ENCODE data around the gene FBXO33. TPM values are rescaled to one million over a fixed set of nuclear protein-coding genes. Genes with fewer than 3 reads are reported as not detected.

FBXO33 gene, protein sequence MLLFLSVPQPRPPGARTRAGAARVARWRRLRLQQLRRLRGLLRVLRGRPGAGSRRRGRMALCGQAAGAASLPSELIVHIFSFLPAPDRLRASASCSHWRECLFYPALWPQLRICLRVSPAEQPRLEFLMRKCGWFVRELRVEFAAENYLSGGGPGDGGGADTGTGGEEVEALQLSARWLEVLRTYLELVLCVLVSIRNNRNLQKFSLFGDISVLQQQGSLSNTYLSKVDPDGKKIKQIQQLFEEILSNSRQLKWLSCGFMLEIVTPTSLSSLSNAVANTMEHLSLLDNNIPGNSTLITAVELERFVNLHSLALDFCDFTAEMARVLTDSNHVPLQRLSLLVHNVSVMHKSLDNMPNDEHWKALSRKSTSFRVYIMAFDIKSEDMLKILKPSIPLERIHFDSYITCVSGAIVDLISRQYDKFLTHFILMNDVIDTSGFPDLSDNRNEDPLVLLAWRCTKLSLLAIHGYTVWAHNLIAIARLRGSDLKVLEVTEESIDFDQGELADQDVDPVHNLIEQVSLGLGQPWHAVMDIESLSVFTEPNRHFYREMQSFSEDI
- 3.7 TPM for total RNA-seq
- long read RNA-seq, transcript FBXO33-201 (4 exons, 3,853 nt), result major isoform, 15 of 17 reads
- long read RNA-seq, partial matches to known transcripts, result 1 of 17 reads
- long read RNA-seq, other reads (novel, unspliced or antisense), result 1 of 17 reads

DNA sequence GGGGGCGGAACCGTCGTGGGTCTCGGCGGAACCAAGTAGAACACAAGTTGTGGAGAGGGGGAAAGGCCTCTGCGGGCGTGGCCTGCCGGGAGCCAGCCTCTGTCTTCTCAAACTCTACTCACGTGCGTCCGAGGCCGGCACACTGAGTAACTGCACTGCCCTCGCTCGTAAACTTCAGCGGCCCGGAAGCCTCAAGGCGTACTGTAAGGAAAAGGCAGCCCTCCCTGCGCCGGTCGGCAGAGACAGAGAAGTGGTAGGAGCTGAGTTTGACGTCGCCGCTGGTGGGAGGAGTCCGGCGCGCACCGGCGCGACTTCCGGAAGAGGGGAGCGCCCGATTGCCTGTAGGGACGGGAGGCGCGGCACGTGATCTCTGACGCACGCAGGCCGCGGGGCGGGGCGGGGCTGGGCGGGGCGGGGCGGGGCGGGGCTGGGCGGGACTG is at the start of gene FBXO33:
Gene FBXO33 (minus strand): TSS at position 255 of the 440 bp plus-strand sequence. CDS start 271 bp downstream, outside the sequence.
- peak; percentile 96 for ATAC-seq (ENCODE audit: poor library complexity)
- peak; percentile 98 for DNase-seq
- intact Hi-C loops (cut with DNase I), result no loop called here

DNA sequence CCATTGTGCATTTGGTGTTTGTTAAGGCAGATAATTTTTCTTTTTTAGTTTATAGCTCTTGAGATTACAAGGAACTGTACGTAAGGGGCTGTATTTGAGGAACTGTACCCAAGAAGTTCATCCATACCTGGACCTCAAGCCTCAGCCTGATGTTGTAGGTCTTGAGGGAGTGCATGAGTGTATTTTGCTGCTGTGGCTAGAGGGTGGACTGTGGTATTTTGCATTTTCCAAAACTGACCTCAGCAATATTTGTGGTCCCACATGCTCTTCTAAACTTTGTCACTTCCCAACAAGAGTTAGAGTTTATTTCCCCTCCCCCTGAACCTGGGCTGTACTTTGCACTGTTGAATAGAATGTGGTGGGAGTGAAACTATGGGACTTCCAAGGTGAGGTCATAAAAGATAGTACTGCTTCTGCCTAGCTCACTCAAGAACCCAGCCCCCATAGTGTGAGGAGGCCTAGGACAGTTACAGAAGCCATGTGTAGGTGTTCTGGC is 42.2 kb upstream of the FBXO33 start:
- no peak for DNase-seq
- no peak for ATAC-seq (ENCODE audit: poor library complexity)
- intact Hi-C loops (cut with DNase I), result no loop called here

DNA sequence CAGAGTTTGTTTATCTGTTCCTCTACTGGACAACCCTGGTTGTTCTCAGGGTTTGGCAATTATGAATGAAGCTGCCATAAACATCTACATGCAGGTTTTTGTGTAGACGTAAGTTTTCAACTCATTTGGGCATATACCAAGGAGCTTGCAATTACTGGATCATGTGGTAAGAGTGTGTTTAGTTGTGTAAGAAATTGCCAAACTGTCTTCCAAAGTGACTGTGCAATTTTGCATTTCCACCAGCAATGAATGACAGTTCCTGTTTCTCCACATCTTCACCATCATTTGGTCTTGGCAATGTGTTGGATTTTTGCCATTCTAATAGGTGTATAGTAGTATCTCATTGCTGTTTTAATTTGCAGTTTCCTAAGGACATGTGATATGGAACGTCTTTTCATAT is 39.8 kb upstream of the FBXO33 start:
- ATAC-seq (ENCODE audit: poor library complexity) (no peak), DNase-seq (no peak)
- intact Hi-C loops (cut with DNase I), result no loop called here

DNA sequence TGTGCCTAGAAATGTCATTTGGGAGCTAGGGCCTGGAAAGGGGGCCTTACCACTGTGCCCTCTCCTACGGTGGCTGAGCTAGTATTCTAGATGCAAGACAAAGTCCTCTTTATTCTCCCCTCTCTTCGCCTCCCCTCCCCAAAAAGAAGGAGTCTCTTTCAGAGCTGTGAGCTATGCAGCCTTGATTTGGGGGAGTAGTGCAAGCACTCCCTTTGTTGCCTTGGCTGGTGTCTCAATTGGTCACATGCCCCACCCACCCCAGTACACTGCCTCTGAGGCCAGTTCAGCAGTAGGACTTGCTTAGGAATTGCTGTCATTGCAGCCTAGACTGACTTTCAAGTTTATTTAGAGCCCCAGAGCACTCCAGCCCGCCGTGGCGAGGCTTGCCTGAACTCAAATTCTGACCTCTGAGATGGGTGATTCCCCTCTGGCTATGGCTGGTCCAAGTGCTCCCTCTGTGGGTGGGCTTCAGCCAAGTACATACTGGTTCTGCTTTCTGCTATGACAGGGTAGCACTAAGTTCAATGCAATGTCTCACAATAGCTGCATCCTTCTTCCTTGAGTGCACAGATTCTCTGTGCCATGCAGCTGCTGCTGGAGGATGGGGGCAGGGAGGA is 37.0 kb upstream of the FBXO33 start:
- ATAC-seq (ENCODE audit: poor library complexity) (no peak), DNase-seq (no peak)
- intact Hi-C loops (cut with DNase I), result no loop called here

DNA sequence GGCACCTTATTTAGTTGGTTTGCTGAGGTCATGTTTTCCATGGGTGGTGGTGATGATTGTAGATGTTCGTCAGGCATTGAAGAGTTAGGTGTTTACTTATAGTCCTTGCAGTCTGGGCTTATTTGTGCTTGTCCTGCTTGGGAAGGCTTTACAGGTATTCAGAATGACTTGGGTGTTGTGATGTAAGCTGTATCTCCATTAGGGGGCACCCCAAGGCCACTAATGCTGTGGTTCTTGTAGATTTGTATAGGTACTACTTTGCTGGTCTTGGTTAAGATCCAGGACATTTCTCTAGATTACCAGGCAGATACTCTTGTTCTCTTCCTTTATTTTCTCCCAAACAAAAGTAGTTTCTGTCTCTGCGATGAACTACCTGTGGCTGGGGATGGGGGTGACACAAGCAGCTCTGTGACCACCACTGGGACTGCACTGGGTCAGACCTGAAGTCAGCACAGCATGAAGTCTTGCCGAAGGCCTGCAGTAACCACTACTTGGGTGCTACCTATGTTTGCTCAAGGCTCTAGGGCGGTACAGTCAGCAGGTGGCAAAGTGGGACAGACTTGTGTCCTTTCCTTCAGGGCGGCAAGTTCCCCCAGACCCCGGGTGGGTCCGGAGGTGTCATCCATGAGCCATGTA is 35.8 kb upstream of the FBXO33 start:
- DNase-seq (no peak), ATAC-seq (ENCODE audit: poor library complexity) (no peak)
- intact Hi-C loops (cut with DNase I), result no loop called here

DNA sequence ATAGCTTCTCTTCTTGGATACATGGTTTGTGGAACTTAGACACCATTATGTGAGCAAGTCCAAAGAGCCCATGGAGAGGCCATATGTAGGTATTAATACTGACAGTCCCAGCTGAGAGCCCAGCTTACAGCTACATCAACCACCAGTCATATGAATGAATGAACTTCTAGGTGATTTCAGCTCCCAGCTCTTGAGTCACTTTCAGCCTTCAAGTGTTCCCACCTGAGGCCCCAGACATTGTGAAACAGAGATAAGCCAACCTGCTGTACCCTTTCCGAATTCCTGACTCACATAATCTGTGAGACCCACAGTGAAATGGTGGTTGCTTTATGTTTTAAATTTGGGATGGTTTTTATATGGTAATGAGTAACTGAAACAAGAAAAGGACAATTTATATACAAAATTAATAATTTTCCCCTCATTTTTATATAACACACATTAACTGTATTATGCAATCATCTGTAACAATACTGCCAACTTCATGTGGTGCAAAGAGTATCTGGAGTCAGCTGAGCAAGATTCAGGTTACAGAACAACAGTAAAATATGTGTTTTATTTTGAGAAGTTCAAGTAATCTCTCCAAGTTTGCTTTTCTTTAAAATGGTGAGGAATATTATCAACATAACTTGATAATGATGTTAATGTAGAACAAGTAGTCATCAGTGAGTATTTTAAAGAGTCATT is 27.7 kb upstream of the FBXO33 start:
- no peak for ATAC-seq (ENCODE audit: poor library complexity)
- no peak for DNase-seq
- intact Hi-C loops (cut with DNase I), result no loop called here

DNA sequence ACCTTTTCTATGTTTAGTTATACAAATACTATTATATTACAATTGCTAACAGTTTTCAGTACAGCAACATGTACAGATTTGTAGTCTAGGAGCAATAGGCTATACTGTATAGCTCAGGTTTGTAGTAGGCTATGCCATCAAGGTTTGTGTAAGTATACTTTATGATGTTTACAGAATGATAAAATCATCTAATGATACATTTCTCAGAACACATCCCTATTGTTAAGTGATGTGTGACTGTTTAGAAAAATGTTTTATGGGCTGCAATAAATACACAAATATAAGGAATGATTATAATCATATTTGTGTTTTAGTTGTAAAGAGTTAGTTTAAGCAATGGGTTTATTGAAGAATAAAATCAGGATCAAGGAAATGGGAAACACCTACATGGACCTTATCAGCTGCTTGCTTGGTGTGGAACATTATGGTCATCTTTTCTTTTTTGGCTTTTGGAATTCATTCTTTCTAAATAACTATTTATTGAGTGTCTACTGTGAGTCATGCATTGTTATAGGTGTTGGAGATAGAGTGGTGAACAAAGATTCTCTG is 24.5 kb upstream of the FBXO33 start:
- ATAC-seq (ENCODE audit: poor library complexity), result no peak
- intact Hi-C loops (cut with DNase I), result no loop called here

DNA sequence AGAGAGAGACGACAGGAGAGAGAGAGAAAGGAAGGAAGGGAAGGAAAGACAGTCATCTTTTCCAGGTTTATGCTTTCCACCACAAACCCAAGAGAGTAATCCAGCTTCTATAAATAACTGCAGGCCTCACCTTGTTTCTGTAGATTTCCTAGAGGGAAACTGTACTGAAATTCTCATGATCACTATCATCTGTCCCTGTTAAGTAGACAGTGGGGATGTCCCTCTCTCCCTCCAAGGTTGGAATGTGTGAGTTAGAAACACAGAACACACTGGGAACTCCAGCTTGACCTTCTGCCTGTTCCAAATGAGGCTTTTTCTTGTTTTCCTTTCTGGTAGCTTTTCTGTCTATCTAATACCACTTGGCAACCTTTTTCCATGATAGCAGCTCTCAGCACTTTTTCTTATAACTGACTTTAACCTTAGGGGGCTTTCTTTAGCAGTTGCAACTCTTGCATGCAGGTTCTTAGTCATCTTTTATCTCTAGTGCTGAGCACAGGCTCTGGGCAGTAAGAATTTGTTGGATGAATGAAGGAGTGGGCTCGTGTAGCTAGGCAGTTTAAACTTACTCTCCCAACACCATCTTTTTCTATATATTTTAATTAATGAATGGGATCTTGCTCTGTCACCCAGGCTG is 22.8 kb upstream of the FBXO33 start:
- no peak for DNase-seq
- ATAC-seq (ENCODE audit: poor library complexity), result no peak
- intact Hi-C loops (cut with DNase I), result no loop called here

More for the DNA sequence above, 24.5 kb upstream of the FBXO33 start:
- no peak for DNase-seq

DNA sequence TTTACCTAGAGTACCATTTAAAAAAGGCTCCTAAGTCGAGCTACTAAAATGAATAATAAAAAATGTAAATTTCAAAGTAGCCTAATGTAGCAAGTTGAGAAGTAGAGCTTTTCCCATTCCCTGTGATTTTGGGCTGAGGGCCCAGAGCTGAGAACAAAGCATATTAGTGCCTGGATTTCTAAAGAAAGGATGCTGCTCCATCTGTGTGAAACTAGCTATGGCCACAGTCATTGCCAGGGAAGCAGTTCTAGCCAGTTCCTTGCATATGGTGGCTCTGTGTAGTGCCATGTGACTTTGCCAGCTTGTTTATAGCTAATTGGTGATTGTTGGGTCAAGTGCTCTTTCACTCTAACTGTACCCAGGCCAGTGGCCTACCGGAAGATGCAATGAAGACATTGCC is 20.4 kb upstream of the FBXO33 start:
- no peak for ATAC-seq (ENCODE audit: poor library complexity)

DNA sequence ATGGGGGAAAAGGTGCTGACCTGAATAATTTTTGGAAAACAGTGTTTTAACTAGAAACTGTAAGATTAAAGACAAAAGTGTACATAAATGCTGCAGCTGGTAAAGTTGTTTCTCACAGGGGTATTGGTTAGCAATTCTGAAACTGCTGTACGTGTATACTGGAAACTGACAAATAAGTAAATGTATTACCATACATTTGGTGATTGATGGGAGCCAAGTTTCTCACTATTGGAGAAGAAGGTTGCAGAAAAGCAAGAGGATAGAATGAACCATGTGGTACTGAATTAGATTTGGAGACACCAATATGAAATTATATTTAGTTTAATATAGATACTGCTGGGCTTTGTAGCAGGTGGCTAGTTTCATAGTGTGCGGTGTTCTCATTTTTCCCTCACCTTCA is 19.6 kb upstream of the FBXO33 start:
- intact Hi-C loops (cut with DNase I), result no loop called here
- DNase-seq (no peak), ATAC-seq (ENCODE audit: poor library complexity) (no peak)

More for the DNA sequence above, 20.4 kb upstream of the FBXO33 start:
- no peak for DNase-seq
- intact Hi-C loops (cut with DNase I), result no loop called here

DNA sequence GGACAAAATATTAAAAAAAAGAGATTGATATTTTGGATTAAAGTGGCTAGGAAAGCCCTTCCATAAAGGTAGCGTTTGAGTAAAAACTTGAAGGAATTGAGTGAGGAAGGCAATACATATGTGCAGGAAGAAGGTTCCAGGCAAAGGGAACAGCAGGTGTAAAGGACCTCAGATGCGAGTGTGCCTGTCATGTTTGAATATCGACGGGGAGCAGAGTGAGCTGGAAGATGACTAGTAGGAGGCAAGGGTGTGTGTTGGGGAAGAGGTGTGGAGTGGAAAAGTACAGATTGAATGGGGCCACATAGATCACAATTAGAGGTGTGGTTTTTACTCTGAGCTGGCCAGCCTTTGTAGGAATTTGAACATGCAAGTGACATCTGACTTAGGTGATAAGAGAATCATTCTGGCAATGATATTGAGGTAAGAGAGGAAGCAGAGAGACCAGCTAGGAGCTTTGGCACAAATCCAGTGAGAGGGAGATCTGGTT is 15.0 kb upstream of the FBXO33 start:
- DNase-seq (no peak), ATAC-seq (ENCODE audit: poor library complexity) (no peak)
- intact Hi-C loops (cut with DNase I), result no loop called here

DNA sequence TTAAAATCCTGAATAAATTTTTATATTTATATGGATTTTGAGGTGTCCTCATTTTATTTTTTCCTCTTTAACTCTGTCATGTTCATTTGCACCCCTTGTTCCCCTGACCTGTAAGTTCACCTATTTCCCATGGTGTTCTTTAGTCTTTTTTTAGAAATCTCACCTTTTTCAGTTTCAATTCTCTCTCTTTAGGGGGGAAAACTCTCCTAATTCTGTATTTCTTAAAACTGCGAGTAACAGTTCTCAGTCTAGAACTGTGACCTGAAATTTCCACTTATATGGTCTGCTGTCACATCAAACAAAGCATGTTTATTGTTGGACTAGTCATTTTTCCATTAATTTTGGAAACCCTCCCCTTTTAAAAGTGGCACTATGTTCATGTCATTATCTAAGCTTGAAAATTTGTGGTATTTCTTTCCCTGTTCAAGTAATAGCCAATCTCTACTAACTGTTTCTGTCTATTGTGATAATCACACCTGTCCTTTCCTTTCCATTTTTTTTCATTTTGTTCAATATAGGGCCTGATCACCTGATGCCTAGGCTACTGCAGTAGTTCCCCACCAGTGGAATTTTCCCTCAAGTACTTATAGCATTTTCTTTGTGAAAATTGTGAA is 14.0 kb upstream of the FBXO33 start:
- intact Hi-C loops (cut with DNase I), result no loop called here
- no peak for ATAC-seq (ENCODE audit: poor library complexity)
- DNase-seq, result no peak

DNA sequence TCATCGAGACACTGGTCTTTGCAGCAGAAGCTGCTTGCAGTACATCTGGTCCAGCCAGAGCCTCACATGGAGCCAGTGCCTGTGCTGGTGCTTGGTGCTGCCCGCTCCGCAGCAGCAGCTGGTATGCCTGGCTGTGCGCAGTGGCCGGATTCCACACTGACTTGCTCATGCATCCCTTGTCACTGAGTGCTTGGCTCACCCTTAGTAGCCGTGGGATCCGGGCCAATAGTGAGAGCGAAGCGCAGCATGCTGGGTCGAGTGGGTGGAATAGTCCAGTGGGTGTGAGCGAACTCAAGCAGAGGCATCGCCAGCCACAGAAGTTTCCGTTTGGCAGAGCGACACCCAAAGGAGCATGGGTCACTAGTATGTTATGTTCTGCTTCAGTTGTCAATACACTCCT is 10.1 kb upstream of the FBXO33 start:
- intact Hi-C loops (cut with DNase I), result no loop called here
- DNase-seq (no peak), ATAC-seq (ENCODE audit: poor library complexity) (no peak)

DNA sequence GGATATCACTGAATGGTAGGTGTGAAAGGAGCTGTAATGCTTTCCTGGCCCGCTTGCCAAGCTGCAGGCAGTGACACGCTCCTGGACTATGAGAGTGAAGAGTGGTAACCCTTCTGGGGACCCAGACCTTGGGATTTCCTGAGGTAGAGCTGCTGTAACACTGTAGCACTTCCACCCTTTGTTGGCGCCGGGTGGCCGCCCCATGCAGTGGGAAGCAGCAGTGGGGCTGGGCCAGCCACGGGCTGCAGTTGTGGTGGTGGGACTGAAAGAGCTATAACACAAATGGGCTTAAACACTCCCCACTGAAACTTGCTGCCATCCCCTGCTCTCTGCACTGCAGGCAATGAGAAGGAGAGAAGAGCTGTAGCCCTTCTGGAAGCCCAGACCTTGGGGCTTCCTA is 9.6 kb upstream of the FBXO33 start:
- no peak for ATAC-seq (ENCODE audit: poor library complexity)
- DNase-seq, result no peak
- intact Hi-C loops (cut with DNase I), result no loop called here

DNA sequence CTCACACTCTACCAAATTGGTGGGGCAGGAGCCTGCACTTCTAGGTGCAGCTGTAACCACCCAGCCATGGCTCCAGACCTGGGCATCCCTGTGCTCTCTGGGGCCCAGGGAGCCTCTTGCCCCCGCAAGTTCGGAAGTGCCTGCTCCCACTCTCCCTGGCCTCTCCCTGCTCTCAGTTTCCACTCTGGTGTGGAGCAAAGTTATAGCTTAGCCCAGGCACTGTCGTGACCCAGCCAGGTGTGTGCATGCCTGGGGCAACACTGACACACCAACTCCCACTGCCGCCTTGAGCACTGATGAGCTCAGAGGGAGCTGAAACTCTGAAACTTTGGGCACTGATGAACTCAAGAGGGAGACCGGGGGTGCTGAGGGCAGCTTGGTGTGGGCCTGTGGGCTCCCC is 8.7 kb upstream of the FBXO33 start:
- ATAC-seq (ENCODE audit: poor library complexity) (no peak), DNase-seq (no peak)
- intact Hi-C loops (cut with DNase I), result no loop called here

DNA sequence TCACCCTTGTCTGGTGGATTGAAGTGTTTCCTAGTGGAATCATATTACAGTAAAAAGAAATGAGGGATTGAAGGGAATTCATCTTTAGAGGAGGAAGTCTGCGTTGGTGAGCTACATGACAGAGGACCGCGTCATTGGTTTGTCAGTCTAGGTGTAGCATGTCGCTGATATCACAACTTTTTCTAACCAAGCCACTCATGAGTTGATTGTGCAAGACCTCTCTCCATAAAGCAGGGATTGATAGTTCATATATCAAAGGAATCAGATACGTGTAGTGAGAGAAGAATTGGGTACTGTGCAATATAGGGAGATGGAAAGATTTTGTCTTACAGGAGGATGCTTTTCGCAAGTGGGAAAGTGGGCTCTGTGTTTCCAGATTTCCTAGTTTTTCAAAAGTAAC is 3.0 kb upstream of the FBXO33 start:
- ATAC-seq (ENCODE audit: poor library complexity), result no peak
- intact Hi-C loops (cut with DNase I), result no loop called here

DNA sequence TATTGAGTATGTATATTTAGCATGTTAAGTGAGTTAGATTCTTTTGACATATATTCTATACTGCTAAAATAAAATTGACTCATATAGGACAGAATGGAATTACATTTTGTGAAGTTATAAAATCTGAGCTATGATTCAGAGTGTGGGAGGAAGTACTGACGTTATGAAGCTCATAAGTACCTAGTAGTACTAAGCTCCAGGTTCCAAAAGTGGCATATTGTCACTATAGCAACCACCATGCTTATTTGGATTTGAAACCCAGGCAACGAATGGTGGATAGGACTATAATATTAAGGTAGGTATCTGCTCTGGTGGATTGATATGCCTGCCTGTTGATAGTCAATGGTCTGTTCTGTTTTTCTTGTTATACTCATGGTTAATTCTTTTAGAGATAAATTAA is 2.2 kb upstream of the FBXO33 start:
- no peak for DNase-seq
- ATAC-seq (ENCODE audit: poor library complexity), result no peak
- intact Hi-C loops (cut with DNase I), result no loop called here

More for the DNA sequence above, 3.0 kb upstream of the FBXO33 start:
- no peak for DNase-seq
